Uterus (tissue), 4 donors: Measurements from ENCODE around the gene RANBP1. TPM values are rescaled to one million over a fixed set of nuclear protein-coding genes. Genes with fewer than 3 reads are reported as not detected.

Experiments
- DNase-seq, 2 donors: peaks; one replicate each; pipeline ENCODE4 v3.0.0-alpha.2; 2019 to 2020
- H3K27ac ChIP-seq, 2 donors: fragments of 200-600 bp; sonication (generic); 1 replicate in 1 of 2; 2 replicates in 1 of 2; pipeline ENCODE4 v1.5.1; 2016 to 2018
- H3K27me3 ChIP-seq, 2 donors: fragments of 200-600 bp; sonication (generic); one replicate each; pipeline ENCODE4 v1.5.1; 2018 to 2019; ENCODE audit warnings: control low read depth in 1 of 2
- H3K36me3 ChIP-seq, 2 donors: fragments of 200-600 bp; sonication (generic); one replicate each; pipeline ENCODE4 v1.5.1; 2019; ENCODE audit warnings: control low read depth in 1 of 2
- H3K4me1 ChIP-seq, 2 donors: fragments of 200-600 bp; sonication (generic); one replicate each; pipeline ENCODE4 v1.5.1; 2018 to 2019; ENCODE audit warnings: control low read depth in 1 of 2
- H3K4me3 ChIP-seq, 2 donors: fragments of 200-600 bp; sonication (generic); 1 replicate in 1 of 2; 2 replicates in 1 of 2; pipeline ENCODE4 v1.5.1; 2018 to 2019; ENCODE audit warnings: mild to moderate bottlenecking in 1 of 2
- H3K9me3 ChIP-seq, 2 donors: fragments of 200-600 bp; sonication (generic); one replicate each; pipeline ENCODE4 v1.5.1; 2019; ENCODE audit warnings: control low read depth in 1 of 2
- POLR2A ChIP-seq, 2 donors: fragments of 450-650 bp; IDR thresholded peaks; one replicate each; pipeline ENCODE4 v1.6.1; 2016; ENCODE audit warnings: antibody characterized with exemption in 2 of 2, mild to moderate bottlenecking in 1 of 2, moderate library complexity in 1 of 2
- intact Hi-C: fragments of 100-400 bp; cut with DNase I; formaldehyde crosslinking; loops from one replicate; pipeline ENCODE4 v1.15.1; 2023; ENCODE audit warnings: low total_unique reads
- total RNA-seq, 4 donors: library from RNA; depleted of rRNA in 3 of 4; stranded (reverse); fragments of >200 nt in 3 of 4; gene quantifications; one replicate each; pipeline versions ENCODE4 v1.1.0 to v1.2.4, GENCODE V29; 2014 to 2023
- TF ChIP-seq, protein P1 (sequence below), 4 experiments: fragments of 200-600 bp in 2 of 4; fragments of 450-650 bp in 2 of 4; sonication (generic) in 2 of 4; IDR thresholded peaks; one replicate each; pipeline ENCODE4 v1.5.1; 2016 to 2019; ENCODE audit warnings: antibody characterized with exemption in 4 of 4, mild to moderate bottlenecking in 2 of 4, moderate library complexity in 1 of 4
- donor health status: DM: yes; HTN: yes; CAD: no.

RANBP1 gene
- total RNA-seq, 4 donors from 2014 or later = 57.6 to 233 (median 135) TPM

DNA sequence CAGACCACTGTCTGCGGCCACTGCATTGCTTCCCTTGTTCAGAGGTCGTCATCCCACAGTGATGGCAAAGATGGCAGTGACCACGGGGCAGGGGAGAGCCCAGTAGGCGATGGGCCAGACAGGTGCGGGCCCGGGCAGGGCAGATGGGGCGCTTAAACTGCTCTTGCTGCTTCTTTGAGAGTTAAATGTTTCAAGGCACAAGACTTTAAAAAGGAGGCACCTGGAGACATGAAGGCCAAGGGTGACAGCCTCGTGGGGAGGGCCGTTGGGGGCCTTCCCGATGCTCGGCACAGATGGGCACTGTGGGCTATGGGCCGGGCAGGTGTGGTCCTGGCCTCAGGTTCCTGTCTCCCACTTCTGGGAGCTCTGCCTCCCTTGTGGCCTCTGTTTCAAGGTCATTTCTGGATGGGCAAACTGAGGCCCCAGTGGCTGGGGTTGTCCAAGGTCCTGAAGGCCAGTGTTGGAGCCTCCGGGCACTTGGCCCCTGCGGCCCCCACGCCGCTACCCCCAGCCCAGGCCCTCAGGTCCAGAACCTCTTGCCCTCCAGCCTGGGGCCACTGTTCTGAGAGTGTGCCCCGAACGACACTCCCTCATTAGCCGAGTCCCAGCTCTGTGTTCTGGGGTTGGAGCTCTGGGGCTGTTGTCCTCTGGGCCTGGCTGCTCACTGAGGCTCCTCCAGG lies 51.9 kb downstream of the RANBP1 start:
- TF ChIP-seq, protein P1, sequence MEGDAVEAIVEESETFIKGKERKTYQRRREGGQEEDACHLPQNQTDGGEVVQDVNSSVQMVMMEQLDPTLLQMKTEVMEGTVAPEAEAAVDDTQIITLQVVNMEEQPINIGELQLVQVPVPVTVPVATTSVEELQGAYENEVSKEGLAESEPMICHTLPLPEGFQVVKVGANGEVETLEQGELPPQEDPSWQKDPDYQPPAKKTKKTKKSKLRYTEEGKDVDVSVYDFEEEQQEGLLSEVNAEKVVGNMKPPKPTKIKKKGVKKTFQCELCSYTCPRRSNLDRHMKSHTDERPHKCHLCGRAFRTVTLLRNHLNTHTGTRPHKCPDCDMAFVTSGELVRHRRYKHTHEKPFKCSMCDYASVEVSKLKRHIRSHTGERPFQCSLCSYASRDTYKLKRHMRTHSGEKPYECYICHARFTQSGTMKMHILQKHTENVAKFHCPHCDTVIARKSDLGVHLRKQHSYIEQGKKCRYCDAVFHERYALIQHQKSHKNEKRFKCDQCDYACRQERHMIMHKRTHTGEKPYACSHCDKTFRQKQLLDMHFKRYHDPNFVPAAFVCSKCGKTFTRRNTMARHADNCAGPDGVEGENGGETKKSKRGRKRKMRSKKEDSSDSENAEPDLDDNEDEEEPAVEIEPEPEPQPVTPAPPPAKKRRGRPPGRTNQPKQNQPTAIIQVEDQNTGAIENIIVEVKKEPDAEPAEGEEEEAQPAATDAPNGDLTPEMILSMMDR (IDR thresholded peaks at IDR 0.05) = no peak
- TF ChIP-seq POLR2A (IDR thresholded peaks at IDR 0.05) = no peak

DNA sequence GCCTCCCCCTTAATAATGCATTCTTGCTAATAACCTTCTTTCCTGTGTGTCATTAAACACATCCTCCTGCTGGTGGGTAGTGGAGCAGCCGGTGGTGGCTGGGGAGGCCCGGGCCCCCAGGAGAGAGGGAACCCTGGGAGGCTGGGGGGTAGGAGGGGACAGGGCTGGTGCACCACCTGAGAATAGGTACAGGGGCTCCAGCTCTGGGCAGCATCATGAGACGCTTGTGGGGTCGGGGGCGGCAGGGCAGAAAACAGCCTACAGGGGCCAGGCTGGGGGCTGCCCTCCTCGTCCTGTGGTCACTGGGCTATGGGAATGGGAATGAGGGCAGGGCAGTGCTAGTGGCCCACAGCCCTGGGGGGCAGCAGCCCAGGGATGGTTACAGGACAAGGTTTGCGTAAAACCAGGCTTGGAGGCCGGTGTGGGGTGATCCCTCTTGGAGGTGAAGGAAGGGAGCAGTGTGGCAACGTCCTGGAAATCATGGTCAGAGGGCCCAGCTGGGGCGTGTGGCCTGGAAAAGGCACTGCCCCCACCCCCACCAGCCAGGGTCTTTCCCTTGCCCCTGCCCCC lies 53.4 kb downstream of the RANBP1 start:
- TF ChIP-seq, protein P1 (IDR thresholded peaks at IDR 0.05) = no peak
- TF ChIP-seq POLR2A (IDR thresholded peaks at IDR 0.05) = no peak
- Histone ChIP-seq H3K27me3 (no peaks in the 10 kb centered on the region), H3K27ac (no peak overlapping the region), H3K36me3 (no peaks in the 10 kb centered on the region), H3K4me3 (no peak overlapping the region), H3K9me3 (no peaks in the 10 kb centered on the region), H3K4me1 (no peaks in the 10 kb centered on the region)
- no peak for DNase-seq
- intact Hi-C loops = no loop called here

More for the DNA sequence above, 51.9 kb downstream of the RANBP1 start:
- H3K27me3 ChIP-seq = no peaks in the 10 kb centered on the region
- H3K9me3 ChIP-seq = no peaks in the 10 kb centered on the region
- H3K4me1 ChIP-seq = no peaks in the 10 kb centered on the region
- no peak for DNase-seq
- no peak overlapping the region for H3K4me3 ChIP-seq
- intact Hi-C loops = no loop called here
- H3K36me3 ChIP-seq = no peaks in the 10 kb centered on the region
- H3K27ac ChIP-seq = no peak overlapping the region

DNA sequence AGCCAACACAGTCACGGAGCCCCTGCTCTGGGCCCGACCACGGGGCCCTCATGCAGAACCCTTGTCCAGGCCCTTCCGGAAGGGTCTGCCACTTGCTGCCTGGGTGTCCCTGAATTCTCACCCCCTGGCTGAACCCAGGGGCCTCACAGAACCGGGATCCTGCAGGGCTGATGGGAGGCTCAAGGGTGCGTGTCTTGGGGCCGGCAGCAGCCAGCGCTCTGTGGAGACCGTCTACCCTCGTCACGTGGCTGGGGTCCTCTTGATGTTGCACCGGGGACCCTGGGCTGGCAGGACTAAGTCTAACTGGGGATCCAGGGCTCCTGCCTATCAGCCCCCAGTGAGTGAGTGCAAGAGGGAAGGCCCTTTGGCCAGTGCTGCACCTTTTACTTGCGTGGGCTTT lies 54.3 kb downstream of the RANBP1 start:
- Histone ChIP-seq H3K4me1 (no peaks in the 10 kb centered on the region), H3K27me3 (no peaks in the 10 kb centered on the region), H3K36me3 (no peaks in the 10 kb centered on the region), H3K4me3 (no peak overlapping the region), H3K9me3 (no peaks in the 10 kb centered on the region), H3K27ac (no peak overlapping the region)
- no peak for TF ChIP-seq POLR2A (IDR thresholded peaks at IDR 0.05)
- TF ChIP-seq, protein P1 (IDR thresholded peaks at IDR 0.05) = no peak
- intact Hi-C loops = no loop called here
- no peak for DNase-seq

DNA sequence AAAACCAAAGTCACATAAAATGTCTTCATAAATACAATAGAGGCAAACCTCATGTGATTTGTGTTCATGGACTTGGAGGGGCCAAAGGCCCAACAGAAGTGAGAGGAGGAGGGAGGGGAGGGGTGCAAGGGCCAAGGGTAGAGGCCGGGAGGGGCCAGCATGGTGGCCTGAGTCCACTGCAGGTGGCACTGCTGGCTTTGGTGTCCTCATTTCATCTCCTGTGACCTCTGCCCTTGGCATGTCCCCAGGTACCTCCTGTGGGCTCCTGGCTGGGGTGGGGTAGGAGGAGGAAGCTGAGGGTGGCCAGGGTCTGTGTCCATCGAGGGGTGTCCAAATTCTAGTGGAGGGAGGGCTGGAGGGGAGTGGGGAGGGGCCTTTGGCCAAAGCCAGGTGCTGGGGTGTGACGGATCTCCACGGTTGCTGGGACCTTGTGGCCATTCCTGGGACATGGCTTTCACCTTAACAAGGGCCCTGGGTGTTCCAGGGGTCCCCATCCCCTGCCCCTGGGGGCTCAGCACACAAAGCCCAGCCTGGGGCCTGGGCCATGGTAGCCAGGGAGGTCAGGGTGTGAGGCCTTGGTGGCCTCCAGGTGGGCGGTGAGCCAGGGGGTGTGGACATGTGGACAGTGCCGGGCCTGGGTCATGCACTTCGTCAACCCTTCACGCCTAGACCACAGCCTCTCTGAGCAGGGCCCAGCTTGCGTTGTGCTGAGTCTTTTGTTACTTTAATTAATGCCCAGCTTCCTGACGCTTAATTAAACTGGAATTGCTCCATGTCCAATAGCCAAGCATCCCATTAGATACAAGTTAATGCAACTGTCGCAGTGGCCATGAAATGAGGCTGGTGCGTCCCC lies 55.6 kb downstream of the RANBP1 start:
- Histone ChIP-seq H3K4me3 (no peak overlapping the region), H3K27ac (no peak overlapping the region), H3K27me3 (no peaks in the 10 kb centered on the region), H3K4me1 (no peaks in the 10 kb centered on the region), H3K36me3 (no peaks in the 10 kb centered on the region), H3K9me3 (no peaks in the 10 kb centered on the region)
- DNase-seq = no peak
- no peak for TF ChIP-seq POLR2A (IDR thresholded peaks at IDR 0.05)
- TF ChIP-seq, protein P1 (IDR thresholded peaks at IDR 0.05) = no peak
- intact Hi-C loops = no loop called here

DNA sequence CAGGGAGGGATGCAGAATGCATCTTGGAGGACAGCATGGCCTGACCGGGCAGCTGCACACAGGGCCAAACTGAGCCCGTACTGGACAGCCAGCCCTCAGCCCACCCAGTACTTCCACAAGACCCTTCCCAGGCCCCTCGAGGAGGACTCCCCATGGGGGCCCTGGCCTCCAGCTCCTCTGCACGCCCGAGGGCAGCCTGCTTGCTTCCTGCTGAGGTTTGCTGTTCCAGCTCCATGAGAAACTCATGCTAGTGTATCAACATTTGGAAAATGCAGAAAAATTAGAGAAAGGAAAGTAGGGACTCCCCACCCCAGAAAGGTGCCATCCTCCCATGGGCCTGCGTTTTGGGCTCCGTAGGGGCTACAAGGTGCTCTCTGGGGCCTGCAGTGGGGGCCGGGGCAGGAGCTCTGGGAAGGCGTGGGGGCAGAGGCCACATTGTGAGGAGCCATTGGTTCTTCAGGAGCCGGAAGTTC lies 56.3 kb downstream of the RANBP1 start:
- no peaks in the 10 kb centered on the region for H3K36me3 ChIP-seq
- DNase-seq = no peak
- intact Hi-C loops = no loop called here
- H3K9me3 ChIP-seq = no peaks in the 10 kb centered on the region
- H3K27me3 ChIP-seq = no peaks in the 10 kb centered on the region
- no peak overlapping the region for H3K4me3 ChIP-seq
- H3K27ac ChIP-seq = no peak overlapping the region
- TF ChIP-seq, protein P1 (IDR thresholded peaks at IDR 0.05) = no peak
- no peak for TF ChIP-seq POLR2A (IDR thresholded peaks at IDR 0.05)
- no peaks in the 10 kb centered on the region for H3K4me1 ChIP-seq
